ENCODE results near the gene BLOC1S1.

Gene BLOC1S1

GRCh38 chr12:55765736-55766290 is 50.0 kb downstream of the BLOC1S1 start:
- H3K4me3 ChIP-seq (ENCODE audit: control insufficient read depth, low read depth, low read length): no peak overlapping the region
- DNase-seq (ENCODE audit: low read depth): no peak
- TF ChIP-seq CTCF (IDR thresholded peaks at IDR 0.05; ENCODE audit: control insufficient read depth, insufficient read depth, low read depth, low read length, missing control alignments): no peak

GRCh38 chr12:55767156-55767555 is 51.3 kb downstream of the BLOC1S1 start:
- no peak for TF ChIP-seq CTCF (IDR thresholded peaks at IDR 0.05; ENCODE audit: control insufficient read depth, insufficient read depth, low read depth, low read length, missing control alignments)
- DNase-seq (ENCODE audit: low read depth): no peak
- no peak overlapping the region for H3K4me3 ChIP-seq (ENCODE audit: control insufficient read depth, low read depth, low read length)

All from AG09309 (cell line).